ENCODE measurements around the gene WFS1.

WFS1 gene

DNA sequence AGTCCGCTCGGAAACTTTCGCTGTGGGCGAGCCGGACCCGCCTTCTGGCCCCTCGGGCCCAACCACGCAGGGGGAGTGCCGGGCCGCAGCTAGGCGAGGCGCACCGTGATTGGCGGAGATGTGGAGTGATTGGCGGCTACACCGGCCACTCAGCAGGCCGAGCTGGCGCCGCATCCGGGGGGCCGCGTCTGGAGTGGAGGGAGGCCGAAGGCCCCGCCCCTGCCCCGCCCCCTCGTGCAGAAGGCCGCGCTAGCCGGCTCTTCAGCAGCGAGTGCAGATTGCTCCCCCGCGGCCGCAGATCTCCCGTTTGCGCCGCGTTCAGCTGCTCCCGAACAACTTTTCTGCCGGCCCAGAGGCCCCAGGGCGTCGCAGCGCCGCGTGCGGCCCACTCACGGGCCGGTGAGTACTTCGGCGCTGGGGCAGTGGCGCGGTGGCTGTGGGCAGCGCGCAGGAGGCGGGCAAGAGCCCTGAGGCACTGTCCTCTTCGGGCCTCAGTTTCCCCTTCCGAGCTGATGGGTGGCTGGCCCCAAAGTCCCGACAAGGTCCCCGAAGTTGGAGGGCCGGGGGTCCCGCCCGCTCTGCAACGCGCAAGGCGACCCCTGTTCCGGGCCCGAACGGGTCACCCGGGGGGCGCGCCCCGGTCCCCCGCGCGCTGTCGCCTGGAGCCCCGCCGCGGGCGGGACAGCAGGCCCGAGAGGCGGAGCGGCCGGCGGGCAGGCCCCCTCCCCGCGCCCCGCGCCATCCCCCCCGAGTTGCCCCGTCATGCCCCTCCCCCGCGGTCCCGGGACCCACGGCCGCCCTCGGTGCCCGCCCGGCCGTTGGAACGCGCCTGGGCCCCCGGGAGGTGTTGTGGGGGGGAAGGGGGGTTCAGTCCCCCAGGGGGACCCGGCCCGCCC, at the start of gene WFS1:
Gene WFS1 (plus strand): TSS at position 235 of the 896 bp plus-strand sequence. CDS start 7,606 bp downstream, outside the sequence.
- DNase-seq (ENCODE audit: low read depth): peak; percentile 98

GRCh38 chr4:6221301-6221850, 48.3 kb upstream of the WFS1 start:
- DNase-seq (ENCODE audit: low read depth): no peak

DNA sequence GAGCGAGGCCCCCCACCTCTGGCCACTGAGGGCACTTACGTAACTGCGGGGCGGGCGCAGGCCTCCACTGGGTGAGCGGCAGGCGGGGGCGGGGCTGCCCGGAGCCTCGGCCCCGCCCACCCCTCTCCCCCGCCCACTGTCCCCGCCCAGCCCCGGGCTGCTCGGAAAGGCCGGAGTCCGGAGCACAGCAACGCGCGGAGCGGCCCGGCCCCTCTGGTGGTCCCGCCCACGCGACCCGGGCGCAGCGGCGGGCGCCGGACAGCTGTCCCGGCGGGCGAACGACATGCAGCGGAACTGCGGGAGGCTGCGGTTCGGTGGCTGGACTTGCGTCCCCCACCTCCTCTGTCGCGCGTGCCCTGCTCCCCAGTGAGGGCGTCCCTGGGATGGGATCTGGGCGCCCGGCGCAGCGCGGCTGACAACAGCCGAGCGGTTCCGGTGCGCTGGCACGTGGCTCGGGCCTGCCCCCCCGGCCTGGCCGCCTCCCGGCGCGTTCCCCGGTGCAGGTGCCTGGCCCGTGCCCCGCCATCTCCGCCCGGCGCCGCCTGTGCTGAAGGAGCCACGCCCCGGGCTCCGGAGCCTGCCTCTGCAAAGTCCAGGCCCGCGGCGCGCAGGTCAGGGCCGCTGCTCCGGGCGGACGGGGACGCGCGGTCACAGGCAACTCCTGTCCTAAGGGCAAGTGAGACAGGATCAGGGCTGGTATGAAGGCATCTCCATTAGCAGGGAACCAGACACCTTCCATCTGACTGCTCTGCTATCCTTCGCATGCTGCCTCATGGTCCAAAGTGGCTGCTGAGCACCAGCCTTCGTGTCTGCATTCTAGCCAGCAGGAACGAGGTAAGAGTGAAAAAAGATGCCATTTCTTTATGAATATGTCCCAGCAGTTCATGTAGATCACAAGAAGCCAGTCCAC, 47.5 kb upstream of the WFS1 start:
- DNase-seq (ENCODE audit: low read depth): peak; percentile 31

DNA sequence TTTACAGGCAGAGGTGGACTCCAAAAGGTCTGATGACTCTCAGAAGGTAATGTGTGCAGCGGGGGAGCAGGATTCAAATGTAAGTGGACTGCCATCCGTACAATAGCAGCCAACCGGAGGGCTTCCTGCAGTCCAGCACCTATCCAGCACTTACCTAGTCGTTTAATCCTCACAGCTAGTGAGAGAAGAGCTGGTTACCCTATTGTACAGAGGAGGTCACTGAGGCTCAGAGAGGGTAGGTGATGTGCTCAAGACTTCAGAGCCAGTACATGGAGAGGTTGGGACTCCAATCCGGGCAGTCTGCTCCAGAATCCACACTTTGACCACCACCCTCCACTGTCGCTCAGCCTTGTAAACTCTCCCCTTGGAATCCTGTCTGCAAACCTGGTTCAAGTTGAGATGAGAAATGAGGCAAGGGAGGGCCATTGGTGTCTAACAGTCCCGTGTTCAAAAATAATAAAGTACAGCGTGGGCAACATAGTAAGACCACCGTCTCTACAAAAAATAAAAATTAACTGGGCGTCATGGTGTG, 46.8 kb upstream of the WFS1 start:
- DNase-seq (ENCODE audit: low read depth): peak; percentile 15

DNA sequence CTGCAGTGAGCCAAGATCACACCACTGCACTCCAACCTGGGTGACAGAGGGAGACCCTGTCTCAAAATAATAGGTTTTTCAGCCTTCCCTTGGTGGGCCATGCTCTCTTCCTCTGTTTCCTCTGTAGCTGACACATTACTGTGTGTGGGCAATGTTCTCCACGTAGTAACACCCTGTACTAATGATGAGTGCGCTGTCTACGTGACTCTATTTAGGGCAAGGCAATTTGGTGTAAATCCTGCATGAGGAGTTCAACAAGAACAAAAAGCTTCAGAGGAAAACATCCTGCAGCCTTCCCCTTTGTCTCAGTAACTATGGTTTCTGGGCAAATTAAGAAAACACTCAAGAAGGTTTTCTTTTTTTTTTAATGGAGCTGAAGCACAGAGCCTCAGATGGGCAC, 44.9 kb upstream of the WFS1 start:
- no peak for DNase-seq (ENCODE audit: low read depth)

GRCh38 chr4:6225469-6225868, 44.2 kb upstream of the WFS1 start:
- peak; percentile 14 for DNase-seq (ENCODE audit: low read depth)

- DNase-seq (ENCODE audit: low read depth): no peak
Measured at GRCh38 chr4:6226506-6226905, 43.1 kb upstream of the WFS1 start.

- DNase-seq (ENCODE audit: low read depth): no peak
Measured at GRCh38 chr4:6227412-6228157, 42.1 kb upstream of the WFS1 start.

DNA sequence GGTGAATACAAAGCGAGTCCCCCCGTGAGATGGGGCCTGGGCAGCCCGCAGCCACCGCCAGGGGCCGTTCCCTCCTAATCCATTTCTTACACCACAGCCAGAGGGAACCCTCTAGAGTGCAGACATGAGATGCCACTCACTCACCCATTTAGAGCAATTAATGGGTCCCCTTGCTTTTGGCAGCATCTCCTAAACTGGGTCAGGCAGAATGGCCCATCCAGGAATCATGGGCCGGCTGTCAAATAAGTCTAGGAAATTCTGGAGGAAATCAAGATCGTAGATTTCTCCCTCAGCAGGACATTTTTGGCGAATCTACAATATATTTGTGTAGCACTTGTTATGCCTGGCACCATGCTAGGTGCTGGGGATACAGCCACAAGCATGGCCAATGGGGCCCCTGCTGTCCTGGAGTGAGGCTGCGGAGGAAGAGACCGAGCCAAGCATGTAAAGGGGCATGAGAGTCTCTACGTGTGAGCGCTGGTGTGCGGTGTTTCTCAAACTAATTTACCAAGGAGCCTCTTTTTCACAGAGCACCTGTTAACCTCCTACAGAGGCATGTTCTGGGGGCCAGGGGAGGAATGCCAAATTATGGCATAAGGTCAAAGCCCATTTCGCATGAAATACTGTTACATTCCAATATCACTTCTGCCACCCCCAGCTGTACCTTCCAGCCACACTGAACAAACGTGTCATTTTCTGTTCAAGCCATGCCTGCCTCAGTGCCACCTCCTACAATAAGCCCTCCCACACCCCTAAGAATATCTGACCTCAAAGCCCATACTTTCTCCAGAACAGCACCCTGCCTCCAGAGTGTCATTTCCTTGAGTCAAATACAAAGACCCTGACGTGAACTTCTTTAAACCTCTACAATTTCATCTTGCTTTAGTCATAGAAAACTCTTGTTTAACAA, 41.2 kb upstream of the WFS1 start:
- DNase-seq (ENCODE audit: low read depth): no peak

DNA sequence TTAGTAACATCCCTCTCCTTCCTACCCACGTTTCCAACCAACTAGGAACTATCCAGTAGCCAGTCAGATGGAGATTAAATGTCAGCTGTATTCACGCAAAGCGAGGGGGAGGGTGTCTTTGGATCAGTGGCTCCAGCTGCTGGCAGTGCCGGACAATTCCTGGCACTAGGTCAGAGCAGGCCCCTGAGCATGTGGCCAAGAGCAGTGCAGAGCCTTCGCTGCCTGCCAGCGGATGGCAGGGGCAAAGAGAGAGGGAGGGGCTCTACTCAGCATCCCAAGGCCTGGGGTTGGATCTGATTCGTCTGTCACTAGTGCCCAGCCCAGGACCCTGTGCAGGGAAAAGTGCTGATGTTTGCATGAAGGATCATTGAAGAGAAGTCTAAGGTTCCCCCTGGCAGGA, 40.6 kb upstream of the WFS1 start:
- no peak for DNase-seq (ENCODE audit: low read depth)

- DNase-seq (ENCODE audit: low read depth): no peak
Measured at GRCh38 chr4:6229671-6230501, 39.8 kb upstream of the WFS1 start.

- DNase-seq (ENCODE audit: low read depth): no peak
Measured at GRCh38 chr4:6230502-6230785, 39.2 kb upstream of the WFS1 start.

- no peak for DNase-seq (ENCODE audit: low read depth)
Measured at GRCh38 chr4:6230827-6231662, 38.6 kb upstream of the WFS1 start.

GRCh38 chr4:6231663-6232165, 37.9 kb upstream of the WFS1 start:
- no peak for DNase-seq (ENCODE audit: low read depth)

- DNase-seq (ENCODE audit: low read depth): no peak
Measured at GRCh38 chr4:6232836-6233785, 36.5 kb upstream of the WFS1 start.

- no peak for DNase-seq (ENCODE audit: low read depth)
Measured at GRCh38 chr4:6233929-6234328, 35.7 kb upstream of the WFS1 start.

GRCh38 chr4:6235012-6235411, 34.6 kb upstream of the WFS1 start:
- no peak for DNase-seq (ENCODE audit: low read depth)

Measured in iris pigment epithelial cell (primary cell).